Measurements from ENCODE around the gene GPD1L. TPM values are rescaled to one million over a fixed set of nuclear protein-coding genes. Genes with fewer than 3 reads are reported as not detected.
"Not testable (repeated sequence)": the region's sequence is repeated elsewhere in the genome, so short reads cannot be mapped to it uniquely, and the experiment has no call there.

Gene GPD1L
- total RNA-seq, 3 donors from 2014 or later = 56.3 to 66.6 (median 58.3) TPM

- DNase-seq (ENCODE audit: low spot score in 2 of 2) = no peak
- no peaks in the 10 kb centered on the region for H3K36me3 ChIP-seq
- H3K4me3 ChIP-seq = no peak overlapping the region
- intact Hi-C loops (cut with DNase I; ENCODE audit: low total_unique reads) = loop anchor here (10.0 kb wide), 1 partner anchor 111 kb away; no protein-coding TSS in a partner anchor
- no peaks in the 10 kb centered on the region for H3K4me1 ChIP-seq
- H3K27ac ChIP-seq = no peak overlapping the region
- TF ChIP-seq, protein P1, sequence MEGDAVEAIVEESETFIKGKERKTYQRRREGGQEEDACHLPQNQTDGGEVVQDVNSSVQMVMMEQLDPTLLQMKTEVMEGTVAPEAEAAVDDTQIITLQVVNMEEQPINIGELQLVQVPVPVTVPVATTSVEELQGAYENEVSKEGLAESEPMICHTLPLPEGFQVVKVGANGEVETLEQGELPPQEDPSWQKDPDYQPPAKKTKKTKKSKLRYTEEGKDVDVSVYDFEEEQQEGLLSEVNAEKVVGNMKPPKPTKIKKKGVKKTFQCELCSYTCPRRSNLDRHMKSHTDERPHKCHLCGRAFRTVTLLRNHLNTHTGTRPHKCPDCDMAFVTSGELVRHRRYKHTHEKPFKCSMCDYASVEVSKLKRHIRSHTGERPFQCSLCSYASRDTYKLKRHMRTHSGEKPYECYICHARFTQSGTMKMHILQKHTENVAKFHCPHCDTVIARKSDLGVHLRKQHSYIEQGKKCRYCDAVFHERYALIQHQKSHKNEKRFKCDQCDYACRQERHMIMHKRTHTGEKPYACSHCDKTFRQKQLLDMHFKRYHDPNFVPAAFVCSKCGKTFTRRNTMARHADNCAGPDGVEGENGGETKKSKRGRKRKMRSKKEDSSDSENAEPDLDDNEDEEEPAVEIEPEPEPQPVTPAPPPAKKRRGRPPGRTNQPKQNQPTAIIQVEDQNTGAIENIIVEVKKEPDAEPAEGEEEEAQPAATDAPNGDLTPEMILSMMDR (IDR thresholded peaks at IDR 0.05) = no peak
- TF ChIP-seq POLR2A (IDR thresholded peaks at IDR 0.05) = no peak
- no peak for TF ChIP-seq POLR2AphosphoS5 (IDR thresholded peaks at IDR 0.05)
- H3K27me3 ChIP-seq = no peaks in the 10 kb centered on the region
- no peaks in the 10 kb centered on the region for H3K9me3 ChIP-seq
These were observed 77.8 kb downstream of the GPD1L start for GRCh38 chr3:32184187-32184730.

GRCh38 chr3:32186097-32186496 lies 79.7 kb downstream of the GPD1L start:
- no peaks in the 10 kb centered on the region for H3K9me3 ChIP-seq
- H3K36me3 ChIP-seq = no peaks in the 10 kb centered on the region
- H3K27me3 ChIP-seq = no peaks in the 10 kb centered on the region
- H3K4me3 ChIP-seq = no peak overlapping the region
- intact Hi-C loops (cut with DNase I; ENCODE audit: low total_unique reads) = loop anchor here (10.0 kb wide), 1 partner anchor 109 kb away; no protein-coding TSS in a partner anchor
- H3K27ac ChIP-seq = no peak overlapping the region
- DNase-seq (ENCODE audit: low spot score in 2 of 2) = no peak
- no peak for TF ChIP-seq POLR2AphosphoS5 (IDR thresholded peaks at IDR 0.05)
- TF ChIP-seq, protein P1 (IDR thresholded peaks at IDR 0.05) = no peak
- H3K4me1 ChIP-seq = no peaks in the 10 kb centered on the region

DNA sequence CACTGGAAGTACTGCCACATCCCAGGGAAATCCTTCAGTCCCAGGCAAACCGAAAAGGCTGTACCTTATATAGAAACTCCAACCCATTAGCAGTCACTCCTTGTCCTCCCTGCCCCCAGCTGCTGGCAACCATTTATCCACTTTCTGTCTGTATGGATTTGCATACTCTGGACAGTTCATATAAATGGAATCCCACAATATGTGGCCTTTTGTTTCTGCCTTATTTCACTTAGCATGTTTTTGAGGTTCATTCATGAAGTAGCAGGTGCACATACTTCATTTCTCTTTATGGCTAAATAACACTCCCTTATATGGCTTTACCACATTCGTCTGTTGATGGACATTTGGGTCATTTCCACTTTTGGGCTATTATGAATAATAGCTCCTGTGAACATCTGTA lies 80.5 kb downstream of the GPD1L start:
- H3K4me1 ChIP-seq = no peaks in the 10 kb centered on the region
- H3K27me3 ChIP-seq = no peaks in the 10 kb centered on the region
- DNase-seq (ENCODE audit: low spot score in 2 of 2) = no peak
- no peaks in the 10 kb centered on the region for H3K36me3 ChIP-seq
- no peak overlapping the region for H3K27ac ChIP-seq
- intact Hi-C loops (cut with DNase I; ENCODE audit: low total_unique reads) = loop anchor here (10.0 kb wide), 1 partner anchor 108 kb away; no protein-coding TSS in a partner anchor
- H3K4me3 ChIP-seq = no peak overlapping the region
- TF ChIP-seq, protein P1 (IDR thresholded peaks at IDR 0.05) = no peak
- TF ChIP-seq POLR2A (IDR thresholded peaks at IDR 0.05) (no peak), POLR2AphosphoS5 (IDR thresholded peaks at IDR 0.05) (no peak)
- no peaks in the 10 kb centered on the region for H3K9me3 ChIP-seq

GRCh38 chr3:32189693-32190092 lies 83.3 kb downstream of the GPD1L start:
- no peaks in the 10 kb centered on the region for H3K36me3 ChIP-seq
- DNase-seq (ENCODE audit: low spot score in 2 of 2) = no peak
- H3K4me3 ChIP-seq = no peak overlapping the region
- no peaks in the 10 kb centered on the region for H3K27me3 ChIP-seq
- H3K27ac ChIP-seq = no peak overlapping the region
- intact Hi-C loops (cut with DNase I; ENCODE audit: low total_unique reads) = loop anchor here (10.0 kb wide), 1 partner anchor 105 kb away; no protein-coding TSS in a partner anchor
- TF ChIP-seq, protein P1 (IDR thresholded peaks at IDR 0.05) = no peak
- TF ChIP-seq POLR2A (IDR thresholded peaks at IDR 0.05) = no peak
- no peak for TF ChIP-seq POLR2AphosphoS5 (IDR thresholded peaks at IDR 0.05)
- no peaks in the 10 kb centered on the region for H3K4me1 ChIP-seq
- no peaks in the 10 kb centered on the region for H3K9me3 ChIP-seq

DNA sequence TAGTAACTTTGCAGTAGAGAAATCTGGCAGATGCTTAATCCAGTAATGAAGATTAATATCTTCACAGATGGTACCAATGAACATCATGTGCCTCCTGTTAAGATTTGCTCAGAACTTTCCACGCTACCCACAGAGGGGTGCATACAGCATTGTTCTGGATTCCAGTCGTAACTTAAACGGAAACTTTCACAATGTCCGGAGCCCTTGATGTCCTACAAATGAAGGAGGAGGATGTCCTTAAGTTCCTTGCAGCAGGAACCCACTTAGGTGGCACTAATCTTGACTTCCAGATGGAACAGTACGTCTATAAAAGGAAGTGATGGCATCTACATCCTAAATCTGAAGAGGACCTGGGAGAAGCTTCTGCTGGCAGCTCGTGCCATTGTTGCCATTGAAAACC lies 84.1 kb downstream of the GPD1L start:
- H3K27me3 ChIP-seq; intact Hi-C loops (cut with DNase I; ENCODE audit: low total_unique reads); H3K4me3 ChIP-seq; DNase-seq (ENCODE audit: low spot score in 2 of 2); H3K27ac ChIP-seq; H3K36me3 ChIP-seq; H3K9me3 ChIP-seq; H3K4me1 ChIP-seq: not testable (repeated sequence)
